Stimulated activated CD4-positive, alpha-beta T cell treated with anti-CD3 and anti-CD28 coated beads, Interleukin-1b, Interleukin-23, amount 100 ng/mL, for 48 hours (primary cell): ENCODE data around the gene URI1.
A peak's percentile ranks its signal among the peaks of the same experiment; 100 is the strongest.
"Not testable (repeated sequence)": the region's sequence is repeated elsewhere in the genome, so short reads cannot be mapped to it uniquely, and the experiment has no call there.

Source experiments
- DNase-seq: peaks from one replicate; pipeline ENCODE4 v3.0.0-alpha.2; 2020

The URI1 gene

DNA sequence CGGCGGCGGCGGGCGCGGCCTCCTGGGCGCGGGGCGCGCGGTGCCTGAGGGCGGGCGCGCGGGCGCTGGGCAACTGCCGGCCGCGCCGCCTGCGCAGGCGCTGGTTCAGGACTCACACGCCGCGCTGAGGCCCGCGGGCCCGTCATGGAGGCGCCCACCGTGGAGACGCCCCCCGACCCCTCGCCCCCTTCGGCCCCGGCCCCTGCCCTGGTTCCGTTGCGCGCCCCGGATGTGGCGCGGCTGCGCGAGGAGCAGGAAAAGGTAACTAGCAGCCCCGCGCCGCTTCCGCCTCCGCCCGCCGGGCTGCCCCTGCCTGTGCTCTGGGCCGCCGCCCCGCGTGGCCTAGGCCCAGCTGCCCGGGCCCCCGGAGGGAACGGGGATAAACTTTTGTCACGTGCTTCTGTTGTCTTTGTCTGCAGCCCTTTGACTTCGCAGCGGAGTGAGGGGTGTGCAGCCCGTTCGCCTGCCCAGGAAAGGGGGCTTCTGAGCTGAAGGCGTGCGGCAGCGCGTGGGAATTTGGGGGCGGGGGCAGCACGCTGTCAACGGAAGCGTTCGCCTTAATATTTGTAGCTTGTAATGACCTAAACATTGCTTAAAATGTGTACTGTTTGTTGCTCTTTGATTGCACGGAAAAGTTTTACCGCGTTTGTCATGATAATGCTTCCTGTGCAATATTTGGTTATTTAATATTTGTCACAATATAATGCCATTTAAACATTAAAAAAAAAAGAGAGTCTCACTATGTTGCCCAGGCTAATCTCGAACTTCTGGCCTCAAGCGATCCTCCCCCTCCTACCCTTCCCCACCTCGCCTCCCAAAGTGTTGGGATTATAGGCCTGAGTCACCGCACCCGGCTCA lies 594 bp downstream of the URI1 start:
- DNase-seq, result peak; percentile 72

GRCh38 chr19:29943615-29944014 lies 1.6 kb downstream of the URI1 start:
- DNase-seq, result no peak

- DNase-seq, result no peak
Observed at GRCh38 chr19:29944390-29945012, 2.5 kb downstream of the URI1 start.

DNA sequence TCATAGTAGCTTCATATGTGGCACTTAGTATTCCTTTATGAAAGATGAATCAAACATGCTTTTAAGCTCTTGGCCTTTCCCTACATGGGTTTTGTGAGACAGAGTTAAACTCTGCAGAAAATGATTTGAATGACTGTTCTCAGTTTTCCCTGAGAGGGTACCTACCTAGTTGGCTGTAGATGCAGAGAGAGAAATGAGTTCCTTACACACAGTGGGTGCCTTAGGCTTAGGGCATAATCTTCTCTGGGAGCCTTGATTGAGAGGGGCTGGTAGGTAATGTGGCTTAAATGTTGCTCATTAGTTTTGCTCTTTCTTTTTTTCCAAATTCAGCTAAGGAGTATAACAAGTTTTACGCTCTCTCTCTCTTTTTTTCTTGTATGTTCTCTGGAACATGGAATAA lies 3.0 kb downstream of the URI1 start:
- no peak for DNase-seq

GRCh38 chr19:29945433-29945832 lies 3.4 kb downstream of the URI1 start:
- no peak for DNase-seq

- no peak for DNase-seq
Observed at GRCh38 chr19:29946645-29947044, 4.6 kb downstream of the URI1 start.

DNA sequence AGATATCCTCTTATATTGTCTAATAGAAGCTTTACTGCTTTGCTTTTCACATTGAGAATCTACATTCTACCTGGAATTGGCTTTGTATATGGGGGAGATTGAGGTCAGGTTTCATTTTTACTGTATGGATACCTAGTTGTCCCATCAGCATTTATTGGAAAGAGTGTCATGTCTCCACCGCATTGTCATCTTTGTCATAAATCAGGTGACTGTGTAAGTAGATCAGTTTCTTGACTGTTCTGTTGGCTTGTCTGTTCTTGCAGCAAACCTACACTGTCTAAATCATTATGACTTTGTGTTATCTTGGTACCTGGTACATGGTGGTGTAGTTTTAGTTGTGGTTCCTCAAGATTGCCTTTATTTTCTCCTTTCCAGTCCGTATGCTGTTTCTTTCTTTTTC lies 5.8 kb downstream of the URI1 start:
- no peak for DNase-seq

- not testable (repeated sequence) for DNase-seq
Observed at GRCh38 chr19:29948759-29949470, 6.9 kb downstream of the URI1 start.

GRCh38 chr19:29952177-29952576 lies 10.1 kb downstream of the URI1 start:
- DNase-seq, result no peak

DNA sequence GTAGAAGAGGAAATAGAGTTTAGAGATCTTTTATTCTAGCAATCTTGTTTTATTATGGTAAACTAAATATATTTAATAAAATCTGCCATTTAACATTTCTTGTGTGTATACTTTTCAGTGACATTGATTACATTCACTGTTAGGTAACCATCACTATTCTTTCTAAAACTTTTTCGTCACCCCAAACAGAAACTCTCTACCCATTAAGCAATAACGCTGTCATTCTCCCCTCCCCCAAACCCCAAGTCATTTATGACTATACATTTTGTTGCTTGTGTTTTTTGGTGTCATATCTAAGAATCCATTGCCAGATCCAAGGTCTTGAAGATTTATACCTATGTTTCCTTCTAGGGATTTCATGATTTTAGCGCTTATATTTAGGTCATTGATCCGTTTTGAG lies 10.6 kb downstream of the URI1 start:
- DNase-seq, result no peak

- DNase-seq, result no peak
Observed at GRCh38 chr19:29953352-29954247, 11.6 kb downstream of the URI1 start.

GRCh38 chr19:29956855-29957254 lies 14.8 kb downstream of the URI1 start:
- DNase-seq, result no peak

GRCh38 chr19:29961311-29961710 lies 19.3 kb downstream of the URI1 start:
- no peak for DNase-seq

DNA sequence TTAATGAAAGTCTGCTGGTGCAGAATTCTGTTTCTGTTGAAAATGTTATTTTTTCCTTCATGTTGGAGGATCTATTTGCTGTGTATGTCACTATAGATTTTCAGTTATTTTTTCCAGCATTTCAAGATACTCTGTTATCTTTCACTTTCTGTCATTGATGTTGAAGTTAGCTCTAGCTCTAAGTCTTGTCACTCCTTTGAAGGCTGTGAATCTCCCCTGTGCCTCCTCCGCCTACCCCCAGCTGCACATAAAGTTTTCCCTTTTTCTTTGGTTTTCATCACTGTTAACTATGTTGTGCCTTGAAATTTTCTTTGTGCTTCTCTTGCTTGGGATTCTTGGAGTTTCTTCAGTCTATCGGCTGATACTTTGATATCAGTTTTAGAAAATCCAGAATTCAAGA lies 20.8 kb downstream of the URI1 start:
- DNase-seq, result no peak

GRCh38 chr19:29963576-29963975 lies 21.5 kb downstream of the URI1 start:
- no peak for DNase-seq

- no peak for DNase-seq
Observed at GRCh38 chr19:29964171-29964570, 22.1 kb downstream of the URI1 start.

- no peak for DNase-seq
Observed at GRCh38 chr19:29965492-29965891, 23.5 kb downstream of the URI1 start.

DNA sequence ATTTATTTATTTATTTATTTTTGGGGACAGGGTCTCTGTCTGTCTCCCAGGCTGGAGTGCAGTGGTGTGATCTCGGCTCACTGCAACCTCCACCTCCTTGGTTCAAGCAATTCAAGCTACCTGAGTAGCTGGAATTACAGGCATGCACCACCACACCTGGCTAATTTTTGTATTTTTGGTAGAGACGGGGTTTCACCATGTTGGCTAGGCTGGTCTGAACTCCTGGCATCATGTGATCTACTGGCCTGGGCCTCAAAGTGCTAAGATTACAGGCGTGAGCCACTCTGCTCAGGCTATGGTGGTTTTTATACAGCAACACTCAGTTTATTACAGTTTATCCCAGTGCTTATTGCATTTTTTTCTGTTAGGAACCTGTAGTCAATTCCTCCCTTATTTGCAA lies 24.1 kb downstream of the URI1 start:
- not testable (repeated sequence) for DNase-seq

GRCh38 chr19:29966588-29967249 lies 24.7 kb downstream of the URI1 start:
- DNase-seq, result no peak

DNA sequence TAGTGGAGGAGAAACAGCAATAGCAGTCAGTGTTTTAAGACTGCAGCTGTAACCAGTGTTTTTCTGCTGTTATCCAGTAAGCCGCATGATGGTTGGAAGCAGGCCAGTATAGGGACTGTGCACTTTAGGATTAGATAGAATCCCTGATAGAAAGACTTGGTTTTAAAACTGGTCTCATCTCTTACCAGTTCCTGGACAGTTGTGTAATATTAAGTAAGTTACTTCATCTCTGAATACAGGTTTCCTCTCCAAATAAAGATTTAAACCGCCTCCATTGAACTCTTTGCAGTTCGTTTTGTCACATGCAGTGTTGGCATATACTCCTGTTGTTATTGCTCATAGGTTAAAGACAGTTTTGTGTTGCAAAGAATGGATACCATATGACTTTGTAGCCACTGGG lies 25.6 kb downstream of the URI1 start:
- DNase-seq, result no peak

- DNase-seq, result no peak
Observed at GRCh38 chr19:29969891-29970290, 27.9 kb downstream of the URI1 start.

GRCh38 chr19:29971002-29971401 lies 29.0 kb downstream of the URI1 start:
- DNase-seq, result no peak
